ENCODE measurements around the gene MFAP4. TPM values are rescaled to one million over a fixed set of nuclear protein-coding genes. Genes with fewer than 3 reads are reported as not detected.

Gene MFAP4
- total RNA-seq, 4 donors from 2014 or later, result 30.6 to 131 (median 53.4) TPM

GRCh38 chr17:19345486-19346350, 41.3 kb downstream of the MFAP4 start:
- peak overlapping the region; percentile 52 to 88 (median 74) for H3K27ac ChIP-seq

DNA sequence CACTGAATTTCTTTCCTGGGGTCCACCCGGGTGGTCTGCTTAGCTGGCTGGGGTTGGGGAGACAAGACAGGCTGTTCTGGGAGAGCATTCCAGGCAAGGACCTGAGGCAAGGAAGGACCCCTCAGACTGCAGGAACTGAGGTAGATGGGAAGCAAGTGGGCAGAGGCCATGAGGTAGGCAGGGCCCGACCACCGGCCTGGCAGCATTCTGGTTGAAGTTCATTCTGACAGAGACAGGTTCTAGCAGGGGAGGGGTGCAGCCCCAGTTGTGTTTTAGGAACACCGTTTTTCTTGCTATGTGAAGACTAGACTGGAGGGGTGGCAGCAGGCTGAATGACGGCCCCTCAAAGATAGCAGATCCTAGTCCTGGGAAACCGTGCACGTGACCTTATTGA, 41.9 kb downstream of the MFAP4 start:
- Histone ChIP-seq H3K4me3 (no peak overlapping the region), H3K27me3 (no peaks in the 10 kb centered on the region), H3K4me1 (peaks cover 0 to 59% (median 25%) of the 10 kb centered on the region in 4 donors), H3K9me3 (no peaks in the 10 kb centered on the region), H3K27ac (peak overlapping the region in 2 of 4 donors; percentile 36 to 83), H3K36me3 (peaks cover 0 to 3% (median 0%) of the 10 kb centered on the region in 3 donors)
- no peak for DNase-seq (ENCODE audit: low spot score in 2 of 2)
- TF ChIP-seq CTCF (IDR thresholded peaks at IDR 0.05) (no peak), EP300 (IDR thresholded peaks at IDR 0.05) (no peak), POLR2A (IDR thresholded peaks at IDR 0.05) (no peak)
- 88 to 91% methylated on average over 7 of the region's 7 CpGs for WGBS, 2 donors

More at GRCh38 chr17:19345486-19346350, 41.3 kb downstream of the MFAP4 start:
- no peaks in the 10 kb centered on the region for H3K9me3 ChIP-seq
- H3K27me3 ChIP-seq, result no peaks in the 10 kb centered on the region
- H3K4me3 ChIP-seq, result no peak overlapping the region
- peaks cover 0 to 59% (median 25%) of the 10 kb centered on the region in 4 donors for H3K4me1 ChIP-seq
- WGBS, 2 donors, result 82 to 83% methylated on average over 13 of the region's 13 CpGs
- DNase-seq (ENCODE audit: low spot score in 2 of 2), result no peak
- peaks cover 0 to 3% (median 0%) of the 10 kb centered on the region in 3 donors for H3K36me3 ChIP-seq
- TF ChIP-seq CTCF (IDR thresholded peaks at IDR 0.05) (no peak), EP300 (IDR thresholded peaks at IDR 0.05) (no peak), POLR2A (IDR thresholded peaks at IDR 0.05) (no peak)

- DNase-seq (ENCODE audit: low spot score in 2 of 2), result no peak
- peak overlapping the region in 3 of 4 donors; percentile 36 to 83 (median 42) for H3K27ac ChIP-seq
- no peaks in the 10 kb centered on the region for H3K27me3 ChIP-seq
- H3K36me3 ChIP-seq, result peaks cover 0 to 3% (median 0%) of the 10 kb centered on the region in 3 donors
- 59 to 70% methylated on average over 24 to 39 of the region's 40 CpGs for WGBS, 2 donors
- H3K9me3 ChIP-seq, result no peaks in the 10 kb centered on the region
- TF ChIP-seq POLR2A (IDR thresholded peaks at IDR 0.05) (no peak), EP300 (IDR thresholded peaks at IDR 0.05) (no peak), CTCF (IDR thresholded peaks at IDR 0.05) (no peak)
- H3K4me1 ChIP-seq, result peaks cover 0 to 59% (median 25%) of the 10 kb centered on the region in 4 donors
- H3K4me3 ChIP-seq, result no peak overlapping the region
These were observed 42.5 kb downstream of the MFAP4 start for GRCh38 chr17:19344311-19345066.

DNA sequence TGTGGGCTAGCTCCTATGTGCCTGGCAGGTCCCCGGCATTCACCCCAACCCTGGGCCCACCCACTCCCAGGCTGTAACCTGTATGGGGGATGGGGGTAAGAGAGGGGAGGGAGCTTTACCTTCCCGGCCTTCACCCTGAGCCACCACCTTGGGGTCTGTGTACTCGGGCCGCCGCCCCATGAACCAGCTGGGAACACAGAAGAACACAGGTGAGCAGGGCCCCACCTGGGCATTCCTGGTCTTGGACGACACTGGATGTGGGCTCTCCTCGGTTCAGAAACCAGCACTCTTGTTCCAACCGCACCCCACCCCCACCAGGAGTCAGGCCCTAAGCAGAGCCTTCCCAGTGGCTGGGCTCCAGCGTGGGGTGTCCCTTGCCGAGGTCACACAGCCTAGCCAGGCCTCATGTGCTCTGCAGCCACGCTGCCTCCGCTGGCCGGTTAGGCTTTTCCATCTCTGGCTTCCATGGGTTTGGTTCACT, 43.3 kb downstream of the MFAP4 start:
- Histone ChIP-seq H3K27ac (peak overlapping the region in 2 of 4 donors; percentile 36 to 83), H3K4me1 (peaks cover 0 to 59% (median 25%) of the 10 kb centered on the region in 4 donors), H3K4me3 (no peak overlapping the region), H3K27me3 (no peaks in the 10 kb centered on the region), H3K9me3 (no peaks in the 10 kb centered on the region), H3K36me3 (peaks cover 0 to under 1% (median 0%) of the 10 kb centered on the region in 3 donors)
- WGBS, 2 donors, result 82 to 85% methylated on average over 10 to 12 of the region's 13 CpGs
- no peak for DNase-seq (ENCODE audit: low spot score in 2 of 2)
- TF ChIP-seq POLR2A (IDR thresholded peaks at IDR 0.05) (no peak), EP300 (IDR thresholded peaks at IDR 0.05) (no peak), CTCF (IDR thresholded peaks at IDR 0.05) (no peak)
